Astrocyte of the cerebellum (primary cell): ENCODE results near the gene MYBPC2.

Experiments used
- DNase-seq: peaks from one replicate; pipeline ENCODE4 v3.0.0-alpha.2; 2011; ENCODE audit warnings: low read depth
- H3K4me3 ChIP-seq: 2 replicates; pipeline ENCODE4 v1.5.1; 2011; ENCODE audit warnings: mild to moderate bottlenecking, low read depth, low read length, moderate library complexity
- in situ Hi-C: cut with HindIII; loops from 2 replicates; pipeline ENCODE4 v1.10.0; 2017; ENCODE audit warnings: low sequenced_read_pairs
- TF ChIP-seq, protein P1 (sequence below): IDR thresholded peaks from 2 replicates; pipeline ENCODE4 v1.5.1; 2012; ENCODE audit warnings: low read length, low read depth, moderate library complexity, mild to moderate bottlenecking; ENCODE audit errors: missing control alignments

The MYBPC2 gene

GRCh38 chr19:50459638-50460037 is 26.9 kb downstream of the MYBPC2 start:
- no peak for DNase-seq
- in situ Hi-C loops, result no loop called here
- no peak overlapping the region for H3K4me3 ChIP-seq
- TF ChIP-seq, protein P1, sequence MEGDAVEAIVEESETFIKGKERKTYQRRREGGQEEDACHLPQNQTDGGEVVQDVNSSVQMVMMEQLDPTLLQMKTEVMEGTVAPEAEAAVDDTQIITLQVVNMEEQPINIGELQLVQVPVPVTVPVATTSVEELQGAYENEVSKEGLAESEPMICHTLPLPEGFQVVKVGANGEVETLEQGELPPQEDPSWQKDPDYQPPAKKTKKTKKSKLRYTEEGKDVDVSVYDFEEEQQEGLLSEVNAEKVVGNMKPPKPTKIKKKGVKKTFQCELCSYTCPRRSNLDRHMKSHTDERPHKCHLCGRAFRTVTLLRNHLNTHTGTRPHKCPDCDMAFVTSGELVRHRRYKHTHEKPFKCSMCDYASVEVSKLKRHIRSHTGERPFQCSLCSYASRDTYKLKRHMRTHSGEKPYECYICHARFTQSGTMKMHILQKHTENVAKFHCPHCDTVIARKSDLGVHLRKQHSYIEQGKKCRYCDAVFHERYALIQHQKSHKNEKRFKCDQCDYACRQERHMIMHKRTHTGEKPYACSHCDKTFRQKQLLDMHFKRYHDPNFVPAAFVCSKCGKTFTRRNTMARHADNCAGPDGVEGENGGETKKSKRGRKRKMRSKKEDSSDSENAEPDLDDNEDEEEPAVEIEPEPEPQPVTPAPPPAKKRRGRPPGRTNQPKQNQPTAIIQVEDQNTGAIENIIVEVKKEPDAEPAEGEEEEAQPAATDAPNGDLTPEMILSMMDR, result no peak

DNA sequence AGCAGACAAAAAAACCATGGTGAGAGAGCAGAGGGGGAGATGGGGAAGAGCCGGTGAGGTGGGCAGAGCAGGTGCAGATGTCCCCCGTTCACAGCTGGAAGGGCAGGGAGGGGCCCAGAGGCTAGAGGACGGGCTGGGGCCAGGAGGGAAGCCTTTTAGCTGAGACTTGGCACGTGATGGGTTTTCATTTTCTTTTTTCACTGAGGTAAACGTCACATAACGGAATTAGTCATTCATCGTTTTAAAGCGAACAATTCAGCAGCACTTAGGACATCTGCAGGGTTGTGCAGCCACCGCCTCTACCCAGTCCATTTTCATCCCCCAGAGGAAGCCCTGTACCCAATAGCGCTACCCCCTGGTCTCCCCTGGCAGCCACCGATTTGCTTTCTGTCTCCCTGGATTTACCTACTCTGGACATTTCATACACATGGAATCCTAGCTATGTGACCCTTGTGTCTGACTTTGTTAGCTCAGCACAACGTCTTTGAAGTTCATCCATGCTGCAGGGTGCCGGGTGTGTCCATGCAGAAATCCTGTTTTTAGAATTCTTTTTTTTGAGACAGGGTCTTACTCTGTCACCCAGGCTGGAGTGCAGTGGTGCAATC is 27.6 kb downstream of the MYBPC2 start:
- TF ChIP-seq, protein P1, result peak; percentile 7
- in situ Hi-C loops, result no loop called here
- no peak overlapping the region for H3K4me3 ChIP-seq
- no peak for DNase-seq

- in situ Hi-C loops, result no loop called here
- TF ChIP-seq, protein P1, result peak; percentile 89
- DNase-seq, result peak; percentile 48
- H3K4me3 ChIP-seq, result no peak overlapping the region
Measured at GRCh38 chr19:50461066-50461875, 28.6 kb downstream of the MYBPC2 start.

DNA sequence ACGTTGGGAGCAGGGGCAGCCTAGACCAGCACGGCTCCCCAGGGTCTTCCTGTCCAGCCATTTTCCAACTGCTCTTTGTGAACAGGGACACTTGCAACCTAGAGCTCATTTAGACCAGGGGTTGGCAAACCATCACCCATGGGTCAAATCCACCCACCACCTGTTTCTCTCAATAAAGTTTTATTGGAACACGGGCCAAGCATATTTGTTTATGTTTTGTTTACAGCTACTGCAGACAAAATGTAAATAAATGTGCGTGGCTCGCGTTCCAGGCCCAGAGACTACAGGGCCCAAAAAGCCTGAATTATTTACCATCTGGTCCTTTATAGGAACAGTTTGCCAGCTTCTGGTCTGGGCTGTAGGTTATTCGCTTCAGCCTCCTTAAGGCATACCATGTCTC is 30.3 kb downstream of the MYBPC2 start:
- no peak overlapping the region for H3K4me3 ChIP-seq
- in situ Hi-C loops, result no loop called here
- TF ChIP-seq, protein P1, result no peak
- no peak for DNase-seq

DNA sequence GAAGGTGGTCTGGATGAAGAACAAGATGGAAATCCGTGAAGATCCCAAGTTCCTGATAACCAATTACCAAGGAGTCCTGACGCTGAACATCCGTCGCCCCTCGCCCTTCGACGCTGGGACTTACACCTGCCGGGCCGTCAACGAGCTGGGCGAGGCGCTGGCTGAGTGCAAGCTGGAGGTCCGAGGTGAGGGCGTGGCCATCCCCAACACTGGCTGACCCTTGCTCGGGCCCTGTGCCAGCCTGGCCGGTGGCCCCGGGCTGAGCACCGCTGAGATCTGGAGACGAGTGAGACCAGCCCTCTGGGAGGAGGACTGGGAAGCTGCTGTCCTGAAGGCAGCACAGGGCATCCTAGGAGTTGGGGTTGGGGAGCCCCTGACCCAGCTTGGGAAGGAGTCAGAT is 31.7 kb downstream of the MYBPC2 start:
- DNase-seq, result no peak
- TF ChIP-seq, protein P1, result no peak
- in situ Hi-C loops, result no loop called here
- no peak overlapping the region for H3K4me3 ChIP-seq

DNA sequence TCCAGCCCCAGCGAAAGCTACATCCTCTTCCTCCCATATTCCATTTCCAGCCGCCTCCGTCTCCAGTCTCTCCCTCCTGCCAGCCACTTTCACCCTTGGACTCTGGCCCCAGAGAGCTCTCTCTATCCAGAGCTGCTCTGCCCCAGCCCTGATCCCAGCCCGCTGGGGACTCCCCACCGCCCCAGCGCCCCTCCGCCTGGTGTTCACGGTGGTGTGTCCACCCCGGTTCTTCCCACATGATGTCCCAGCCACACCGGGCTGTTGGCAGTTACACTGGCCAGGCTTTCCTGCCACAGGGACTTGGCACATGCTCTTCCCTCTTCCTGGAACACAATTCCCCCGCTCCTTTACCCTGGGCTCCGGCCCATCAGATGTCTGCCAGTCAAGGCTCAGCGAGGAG is 32.3 kb downstream of the MYBPC2 start:
- in situ Hi-C loops, result no loop called here
- no peak overlapping the region for H3K4me3 ChIP-seq
- TF ChIP-seq, protein P1, result no peak
- DNase-seq, result no peak
